ENCODE results near the gene RBM47.
"Not testable (repeated sequence)": the region's sequence is repeated elsewhere in the genome, so short reads cannot be mapped to it uniquely, and the experiment has no call there.

Gene RBM47

GRCh38 chr4:40395166-40395900, 234.3 kb downstream of the RBM47 start:
- H2BK120ac ChIP-seq (ENCODE audit: low read depth, low read length), result no peak overlapping the region
- H3K79me1 ChIP-seq (ENCODE audit: low read depth, low read length), result no peaks in the 10 kb centered on the region
- no peak overlapping the region for H3K4me2 ChIP-seq (ENCODE audit: insufficient read depth, low read length, poor library complexity, severe bottlenecking)
- H3K36me3 ChIP-seq (replicated peaks in 1 of 2; ENCODE audit: control insufficient read depth in 2 of 2, insufficient read depth in 2 of 2, low read length in 2 of 2), result no peaks in the 10 kb centered on the region
- WGBS, 2 donors (ENCODE audit: extremely low coverage in 2 of 2, insufficient read length in 2 of 2, insufficient replicate concordance in 1 of 2), result no CpG with 5 or more reads among the region's 4 CpGs
- no peak overlapping the region for H2AK5ac ChIP-seq (ENCODE audit: low read depth, low read length)
- no peak overlapping the region for H4K91ac ChIP-seq (ENCODE audit: low read depth, low read length, poor library complexity)
- H3K18ac ChIP-seq (ENCODE audit: low read length), result peak overlapping the region; percentile 90
- H3K4me3 ChIP-seq (ENCODE audit: low read length in 2 of 2), result no peak overlapping the region
- no peaks in the 10 kb centered on the region for H3K9me3 ChIP-seq (replicated peaks in 1 of 2; ENCODE audit: control insufficient read depth in 2 of 2, insufficient read depth in 1 of 2, low read depth in 1 of 2, low read length in 2 of 2)
- H2BK12ac ChIP-seq (ENCODE audit: low read length), result no peak overlapping the region
- H3K27me3 ChIP-seq (ENCODE audit: control insufficient read depth in 3 of 3, insufficient read depth in 3 of 3, low read depth in 1 of 3, low read length in 3 of 3), result no peaks in the 10 kb centered on the region
- no peak overlapping the region for H3K14ac ChIP-seq (ENCODE audit: low read length)
- H3K9ac ChIP-seq (ENCODE audit: low read depth, low read length, poor library complexity), result no peak overlapping the region
- H2BK5ac ChIP-seq (ENCODE audit: low read length), result no peak overlapping the region
- H3K4me1 ChIP-seq (ENCODE audit: control insufficient read depth in 2 of 2, insufficient read depth in 1 of 2, low read depth in 1 of 2, low read length in 2 of 2), result peaks cover 3 to 8% of the 10 kb centered on the region in 2 donors
- peak overlapping the region; percentile 71 for H2AFZ ChIP-seq (ENCODE audit: low read length)
- H3K4ac ChIP-seq (ENCODE audit: low read length), result no peak overlapping the region
- DNase-seq (ENCODE audit: low spot score), result no peak
- H3K27ac ChIP-seq (replicated peaks; ENCODE audit: low read length), result no peak overlapping the region
- H4K8ac ChIP-seq (ENCODE audit: low read depth, low read length), result peak overlapping the region; percentile 17
- H3K23ac ChIP-seq (ENCODE audit: low read depth, low read length, poor library complexity), result no peak overlapping the region
- H2BK15ac ChIP-seq (ENCODE audit: low read length), result no peak overlapping the region

- no peak overlapping the region for H2BK5ac ChIP-seq (ENCODE audit: low read length)
- H3K4me2 ChIP-seq (ENCODE audit: insufficient read depth, low read length, poor library complexity, severe bottlenecking), result no peak overlapping the region
- no peak overlapping the region for H2AK5ac ChIP-seq (ENCODE audit: low read depth, low read length)
- H4K91ac ChIP-seq (ENCODE audit: low read depth, low read length, poor library complexity), result no peak overlapping the region
- H3K9ac ChIP-seq (ENCODE audit: low read depth, low read length, poor library complexity), result no peak overlapping the region
- H3K18ac ChIP-seq (ENCODE audit: low read length), result no peak overlapping the region
- H3K27me3 ChIP-seq (ENCODE audit: control insufficient read depth in 3 of 3, insufficient read depth in 3 of 3, low read depth in 1 of 3, low read length in 3 of 3), result no peaks in the 10 kb centered on the region
- H2BK120ac ChIP-seq (ENCODE audit: low read depth, low read length), result no peak overlapping the region
- H3K4me1 ChIP-seq (ENCODE audit: control insufficient read depth in 2 of 2, insufficient read depth in 1 of 2, low read depth in 1 of 2, low read length in 2 of 2), result peaks cover 3 to 8% of the 10 kb centered on the region in 2 donors
- no peak overlapping the region for H2BK12ac ChIP-seq (ENCODE audit: low read length)
- no peak for DNase-seq (ENCODE audit: low spot score)
- H4K8ac ChIP-seq (ENCODE audit: low read depth, low read length), result no peak overlapping the region
- no peak overlapping the region for H3K27ac ChIP-seq (replicated peaks; ENCODE audit: low read length)
- H3K4me3 ChIP-seq (ENCODE audit: low read length in 2 of 2), result no peak overlapping the region
- H3K14ac ChIP-seq (ENCODE audit: low read length), result no peak overlapping the region
- H3K36me3 ChIP-seq (replicated peaks in 1 of 2; ENCODE audit: control insufficient read depth in 2 of 2, insufficient read depth in 2 of 2, low read length in 2 of 2), result no peaks in the 10 kb centered on the region
- no peak overlapping the region for H3K23ac ChIP-seq (ENCODE audit: low read depth, low read length, poor library complexity)
- no peaks in the 10 kb centered on the region for H3K79me1 ChIP-seq (ENCODE audit: low read depth, low read length)
- H3K9me3 ChIP-seq (replicated peaks in 1 of 2; ENCODE audit: control insufficient read depth in 2 of 2, insufficient read depth in 1 of 2, low read depth in 1 of 2, low read length in 2 of 2), result no peaks in the 10 kb centered on the region
- H2AFZ ChIP-seq (ENCODE audit: low read length), result peak overlapping the region; percentile 47
- no peak overlapping the region for H3K4ac ChIP-seq (ENCODE audit: low read length)
- no CpG with 5 or more reads among the region's 6 CpGs for WGBS, 2 donors (ENCODE audit: extremely low coverage in 2 of 2, insufficient read length in 2 of 2, insufficient replicate concordance in 1 of 2)
- H2BK15ac ChIP-seq (ENCODE audit: low read length), result no peak overlapping the region
These were observed 235.4 kb downstream of the RBM47 start for GRCh38 chr4:40394236-40394635.

- H4K8ac ChIP-seq (ENCODE audit: low read depth, low read length); H4K91ac ChIP-seq (ENCODE audit: low read depth, low read length, poor library complexity); H2AFZ ChIP-seq (ENCODE audit: low read length); H3K79me1 ChIP-seq (ENCODE audit: low read depth, low read length); DNase-seq (ENCODE audit: low spot score); H3K9ac ChIP-seq (ENCODE audit: low read depth, low read length, poor library complexity); H2BK5ac ChIP-seq (ENCODE audit: low read length); H3K18ac ChIP-seq (ENCODE audit: low read length); H2BK15ac ChIP-seq (ENCODE audit: low read length); H2BK120ac ChIP-seq (ENCODE audit: low read depth, low read length); H3K36me3 ChIP-seq (replicated peaks in 1 of 2; ENCODE audit: control insufficient read depth in 2 of 2, insufficient read depth in 2 of 2, low read length in 2 of 2); H3K9me3 ChIP-seq (replicated peaks in 1 of 2; ENCODE audit: control insufficient read depth in 2 of 2, insufficient read depth in 1 of 2, low read depth in 1 of 2, low read length in 2 of 2); H3K14ac ChIP-seq (ENCODE audit: low read length); H2BK12ac ChIP-seq (ENCODE audit: low read length); H3K27ac ChIP-seq (replicated peaks; ENCODE audit: low read length); H3K23ac ChIP-seq (ENCODE audit: low read depth, low read length, poor library complexity); H3K4ac ChIP-seq (ENCODE audit: low read length); H3K4me3 ChIP-seq (ENCODE audit: low read length in 2 of 2); H2AK5ac ChIP-seq (ENCODE audit: low read depth, low read length); H3K27me3 ChIP-seq (ENCODE audit: control insufficient read depth in 3 of 3, insufficient read depth in 3 of 3, low read depth in 1 of 3, low read length in 3 of 3); H3K4me2 ChIP-seq (ENCODE audit: insufficient read depth, low read length, poor library complexity, severe bottlenecking): not testable (repeated sequence)
- H3K4me1 ChIP-seq (ENCODE audit: control insufficient read depth in 2 of 2, insufficient read depth in 1 of 2, low read depth in 1 of 2, low read length in 2 of 2), result peaks cover 3 to 15% of the 10 kb centered on the region in 2 donors
- WGBS, 2 donors (ENCODE audit: extremely low coverage in 2 of 2, insufficient read length in 2 of 2, insufficient replicate concordance in 1 of 2), result no CpG with 5 or more reads among the region's 9 CpGs
These were observed 237.4 kb downstream of the RBM47 start for GRCh38 chr4:40392241-40392640.

- H3K9ac ChIP-seq (ENCODE audit: low read depth, low read length, poor library complexity), result no peak overlapping the region
- H4K8ac ChIP-seq (ENCODE audit: low read depth, low read length), result no peak overlapping the region
- H3K23ac ChIP-seq (ENCODE audit: low read depth, low read length, poor library complexity), result no peak overlapping the region
- H3K4me2 ChIP-seq (ENCODE audit: insufficient read depth, low read length, poor library complexity, severe bottlenecking), result no peak overlapping the region
- H3K27me3 ChIP-seq (ENCODE audit: control insufficient read depth in 3 of 3, insufficient read depth in 3 of 3, low read depth in 1 of 3, low read length in 3 of 3), result no peaks in the 10 kb centered on the region
- no peak overlapping the region for H3K18ac ChIP-seq (ENCODE audit: low read length)
- no peak overlapping the region for H2BK5ac ChIP-seq (ENCODE audit: low read length)
- no peak overlapping the region for H2BK12ac ChIP-seq (ENCODE audit: low read length)
- H3K79me1 ChIP-seq (ENCODE audit: low read depth, low read length), result no peaks in the 10 kb centered on the region
- no peak overlapping the region for H3K4me3 ChIP-seq (ENCODE audit: low read length in 2 of 2)
- peaks cover 0 to 6% of the 10 kb centered on the region in 2 donors for H3K4me1 ChIP-seq (ENCODE audit: control insufficient read depth in 2 of 2, insufficient read depth in 1 of 2, low read depth in 1 of 2, low read length in 2 of 2)
- no peak overlapping the region for H2AK5ac ChIP-seq (ENCODE audit: low read depth, low read length)
- no CpG with 5 or more reads among the region's 4 CpGs for WGBS, 2 donors (ENCODE audit: extremely low coverage in 2 of 2, insufficient read length in 2 of 2, insufficient replicate concordance in 1 of 2)
- no peak overlapping the region for H2BK15ac ChIP-seq (ENCODE audit: low read length)
- no peaks in the 10 kb centered on the region for H3K9me3 ChIP-seq (replicated peaks in 1 of 2; ENCODE audit: control insufficient read depth in 2 of 2, insufficient read depth in 1 of 2, low read depth in 1 of 2, low read length in 2 of 2)
- H4K91ac ChIP-seq (ENCODE audit: low read depth, low read length, poor library complexity), result no peak overlapping the region
- no peak overlapping the region for H2AFZ ChIP-seq (ENCODE audit: low read length)
- H2BK120ac ChIP-seq (ENCODE audit: low read depth, low read length), result no peak overlapping the region
- H3K14ac ChIP-seq (ENCODE audit: low read length), result no peak overlapping the region
- no peaks in the 10 kb centered on the region for H3K36me3 ChIP-seq (replicated peaks in 1 of 2; ENCODE audit: control insufficient read depth in 2 of 2, insufficient read depth in 2 of 2, low read length in 2 of 2)
- no peak overlapping the region for H3K4ac ChIP-seq (ENCODE audit: low read length)
- no peak for DNase-seq (ENCODE audit: low spot score)
- no peak overlapping the region for H3K27ac ChIP-seq (replicated peaks; ENCODE audit: low read length)
These were observed 239.7 kb downstream of the RBM47 start for GRCh38 chr4:40389986-40390385.

Data from neuronal stem cell (in vitro differentiated cells).